ENCODE results near the gene HYDIN. TPM values are rescaled to one million over a fixed set of nuclear protein-coding genes. Genes with fewer than 3 reads are reported as not detected.
"Not testable (repeated sequence)": the region's sequence is repeated elsewhere in the genome, so short reads cannot be mapped to it uniquely, and the experiment has no call there.

HYDIN gene
- total RNA-seq, 4 donors from 2014 or later = 0.16 to 2.0 (median 1.4) TPM; not detected in 1

DNA sequence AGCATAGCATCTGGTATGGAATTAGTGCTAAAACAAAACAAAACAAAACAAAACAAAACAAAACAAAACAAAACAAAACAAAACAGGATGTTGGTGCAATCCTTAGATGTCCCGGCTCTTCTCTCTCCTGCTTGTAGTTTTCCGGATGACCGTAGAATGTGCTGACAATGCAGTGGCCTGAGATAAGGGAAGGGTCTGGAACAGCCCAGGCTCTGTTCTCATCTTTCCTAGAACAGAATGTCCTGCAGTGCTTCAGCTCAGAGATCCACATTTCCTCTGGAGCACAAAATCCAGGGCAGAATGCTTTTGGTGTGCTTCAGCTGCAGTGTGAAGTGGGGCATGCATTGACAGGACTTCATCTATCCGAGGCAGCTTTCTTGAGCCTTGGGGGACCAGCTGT, 345.9 kb downstream of the HYDIN start:
- in situ Hi-C loops (cut with MboI; ENCODE audit: low pct_ligation_motif_present in 1 of 4, low pct_unique_long_range_greater_than_20kb in 1 of 4, low sequenced_read_pairs in 3 of 4); intact Hi-C loops (cut with DNase I; ENCODE audit: low total_unique reads); H3K4me1 ChIP-seq; H3K27ac ChIP-seq; H3K9me3 ChIP-seq; DNase-seq; H3K4me3 ChIP-seq; H3K36me3 ChIP-seq; H3K27me3 ChIP-seq: not testable (repeated sequence)
- 65 to 84% methylated on average over 3 to 4 of the region's 4 CpGs for WGBS, 2 donors (ENCODE audit: low coverage in 1 of 2)

- H3K27me3 ChIP-seq; H3K36me3 ChIP-seq; H3K27ac ChIP-seq; intact Hi-C loops (cut with DNase I; ENCODE audit: low total_unique reads); DNase-seq; H3K9me3 ChIP-seq; H3K4me3 ChIP-seq; H3K4me1 ChIP-seq; in situ Hi-C loops (cut with MboI; ENCODE audit: low pct_ligation_motif_present in 1 of 4, low pct_unique_long_range_greater_than_20kb in 1 of 4, low sequenced_read_pairs in 3 of 4): not testable (repeated sequence)
- 94% methylated on average over 3 of the region's 8 CpGs; no CpG with 5 or more reads in 1 of the 2 donors for WGBS, 2 donors (ENCODE audit: low coverage in 1 of 2)
Observed at GRCh38 chr16:70882311-70882710, 348.2 kb downstream of the HYDIN start.

GRCh38 chr16:70877895-70878294, 352.6 kb downstream of the HYDIN start:
- DNase-seq; H3K27ac ChIP-seq; in situ Hi-C loops (cut with MboI; ENCODE audit: low pct_ligation_motif_present in 1 of 4, low pct_unique_long_range_greater_than_20kb in 1 of 4, low sequenced_read_pairs in 3 of 4); H3K36me3 ChIP-seq; H3K9me3 ChIP-seq; intact Hi-C loops (cut with DNase I; ENCODE audit: low total_unique reads); H3K27me3 ChIP-seq; H3K4me3 ChIP-seq; H3K4me1 ChIP-seq: not testable (repeated sequence)
- WGBS, 2 donors (ENCODE audit: low coverage in 1 of 2) = 55% methylated on average over 4 of the region's 5 CpGs; no CpG with 5 or more reads in 1 of the 2 donors

DNA sequence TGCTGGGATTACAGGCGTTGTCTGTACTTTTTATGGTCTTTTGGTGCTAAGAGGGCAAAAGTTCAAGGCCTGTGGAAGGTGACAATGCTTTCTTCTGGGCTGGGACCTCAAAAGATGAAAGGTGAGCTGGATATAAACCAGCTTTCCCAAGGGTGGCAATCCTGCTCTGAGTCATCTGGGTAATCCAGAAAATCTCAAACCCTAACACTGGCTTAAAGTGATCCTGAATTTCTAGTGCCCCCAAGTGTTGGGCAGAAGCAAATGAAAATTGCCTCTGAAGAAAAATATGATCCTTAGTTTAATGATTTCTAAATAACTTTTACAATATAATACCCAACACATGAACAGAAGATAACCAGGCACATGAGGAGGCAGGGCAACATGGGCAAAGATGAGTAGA, 354.1 kb downstream of the HYDIN start:
- DNase-seq; H3K27me3 ChIP-seq; H3K27ac ChIP-seq; intact Hi-C loops (cut with DNase I; ENCODE audit: low total_unique reads); H3K36me3 ChIP-seq; H3K4me1 ChIP-seq; H3K4me3 ChIP-seq; H3K9me3 ChIP-seq; in situ Hi-C loops (cut with MboI; ENCODE audit: low pct_ligation_motif_present in 1 of 4, low pct_unique_long_range_greater_than_20kb in 1 of 4, low sequenced_read_pairs in 3 of 4): not testable (repeated sequence)
- no CpG with 5 or more reads among the region's 1 CpG for WGBS, 2 donors (ENCODE audit: low coverage in 1 of 2)

- in situ Hi-C loops (cut with MboI; ENCODE audit: low pct_ligation_motif_present in 1 of 4, low pct_unique_long_range_greater_than_20kb in 1 of 4, low sequenced_read_pairs in 3 of 4); DNase-seq; H3K36me3 ChIP-seq: not testable (repeated sequence)
Observed at GRCh38 chr16:70864698-70865097, 365.8 kb downstream of the HYDIN start.

DNA sequence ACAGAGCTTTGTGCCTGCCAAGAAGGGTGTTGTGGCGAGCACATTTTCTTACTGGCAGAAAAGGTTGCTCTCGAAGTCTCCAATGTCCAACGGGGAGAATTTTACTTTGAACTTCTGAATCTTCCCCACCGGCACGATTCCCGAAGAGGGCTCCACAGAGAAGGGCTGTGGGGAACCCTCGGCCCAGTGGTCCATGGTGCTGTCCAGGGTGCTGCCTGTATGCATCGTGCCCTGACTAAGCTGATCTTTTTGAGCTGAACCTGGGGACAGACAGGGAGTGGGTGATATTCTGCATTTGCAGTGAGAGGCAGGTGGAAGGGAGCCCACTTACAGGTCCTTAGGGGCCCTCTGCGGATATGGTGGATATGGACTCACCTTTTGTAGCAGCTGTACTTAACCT, 368.5 kb downstream of the HYDIN start:
- H3K27me3 ChIP-seq; H3K4me3 ChIP-seq; intact Hi-C loops (cut with DNase I; ENCODE audit: low total_unique reads); H3K27ac ChIP-seq; DNase-seq; in situ Hi-C loops (cut with MboI; ENCODE audit: low pct_ligation_motif_present in 1 of 4, low pct_unique_long_range_greater_than_20kb in 1 of 4, low sequenced_read_pairs in 3 of 4); H3K9me3 ChIP-seq; H3K36me3 ChIP-seq; H3K4me1 ChIP-seq: not testable (repeated sequence)
- 48% methylated on average over 5 of the region's 9 CpGs; no CpG with 5 or more reads in 1 of the 2 donors for WGBS, 2 donors (ENCODE audit: low coverage in 1 of 2)

More at GRCh38 chr16:70864698-70865097, 365.8 kb downstream of the HYDIN start:
- H3K27ac ChIP-seq; H3K4me3 ChIP-seq; H3K4me1 ChIP-seq; H3K9me3 ChIP-seq; intact Hi-C loops (cut with DNase I; ENCODE audit: low total_unique reads); H3K27me3 ChIP-seq: not testable (repeated sequence)
- 67 to 68% methylated on average over 4 to 5 of the region's 5 CpGs for WGBS, 2 donors (ENCODE audit: low coverage in 1 of 2)

DNA sequence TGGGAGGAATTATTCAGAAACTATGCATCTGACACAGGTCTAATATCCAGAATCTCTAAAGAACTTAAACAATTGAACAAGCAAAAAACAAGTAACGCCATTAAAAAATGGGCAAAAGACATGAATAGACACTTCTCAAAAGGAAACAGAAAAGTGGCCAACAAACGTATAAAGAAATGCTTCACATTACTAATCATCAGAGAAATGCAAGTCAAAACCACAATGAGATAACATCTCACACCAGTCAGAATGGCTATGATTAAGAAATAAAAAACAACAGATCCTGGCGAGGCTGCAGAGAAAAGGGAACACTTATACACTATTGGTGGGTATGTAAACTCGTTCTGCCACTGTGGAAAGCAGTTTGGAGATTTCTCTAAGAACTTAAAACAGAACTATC, 379.2 kb downstream of the HYDIN start:
- H3K36me3 ChIP-seq; H3K27me3 ChIP-seq; intact Hi-C loops (cut with DNase I; ENCODE audit: low total_unique reads); H3K4me3 ChIP-seq; H3K9me3 ChIP-seq; H3K4me1 ChIP-seq; DNase-seq; H3K27ac ChIP-seq; in situ Hi-C loops (cut with MboI; ENCODE audit: low pct_ligation_motif_present in 1 of 4, low pct_unique_long_range_greater_than_20kb in 1 of 4, low sequenced_read_pairs in 3 of 4): not testable (repeated sequence)
- 61 to 100% methylated on average over 1 to 4 of the region's 4 CpGs for WGBS, 2 donors (ENCODE audit: low coverage in 1 of 2)

- H3K4me1 ChIP-seq; H3K36me3 ChIP-seq; intact Hi-C loops (cut with DNase I; ENCODE audit: low total_unique reads); H3K27me3 ChIP-seq; in situ Hi-C loops (cut with MboI; ENCODE audit: low pct_ligation_motif_present in 1 of 4, low pct_unique_long_range_greater_than_20kb in 1 of 4, low sequenced_read_pairs in 3 of 4); H3K9me3 ChIP-seq; DNase-seq; H3K4me3 ChIP-seq; H3K27ac ChIP-seq: not testable (repeated sequence)
- 84% methylated on average over 2 of the region's 4 CpGs; no CpG with 5 or more reads in 1 of the 2 donors for WGBS, 2 donors (ENCODE audit: low coverage in 1 of 2)
Observed at GRCh38 chr16:70823498-70824118, 406.9 kb downstream of the HYDIN start.

DNA sequence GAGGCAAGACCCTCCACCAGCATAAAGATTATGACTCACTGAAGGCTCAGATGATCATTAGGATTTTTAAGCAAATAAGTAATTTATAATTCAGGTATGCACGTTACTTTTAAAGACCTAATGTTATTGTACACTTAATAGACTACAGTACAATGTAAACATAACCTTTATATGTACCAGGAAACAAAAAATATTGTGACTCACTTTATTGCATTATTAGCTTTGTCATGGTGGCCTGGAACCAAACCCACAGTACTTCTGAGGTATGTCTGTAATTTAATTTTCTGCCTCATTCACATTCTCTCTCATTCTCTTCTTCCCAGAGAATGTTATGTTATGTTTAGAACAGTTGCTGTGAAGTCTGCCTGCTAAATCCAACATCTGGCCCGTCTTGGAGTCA, 407.8 kb downstream of the HYDIN start:
- H3K27ac ChIP-seq; intact Hi-C loops (cut with DNase I; ENCODE audit: low total_unique reads); H3K9me3 ChIP-seq; H3K4me3 ChIP-seq; H3K27me3 ChIP-seq; DNase-seq; H3K4me1 ChIP-seq; in situ Hi-C loops (cut with MboI; ENCODE audit: low pct_ligation_motif_present in 1 of 4, low pct_unique_long_range_greater_than_20kb in 1 of 4, low sequenced_read_pairs in 3 of 4); H3K36me3 ChIP-seq: not testable (repeated sequence)
- no CpG with 5 or more reads among the region's 2 CpGs for WGBS, 2 donors (ENCODE audit: low coverage in 1 of 2)

- H3K27me3 ChIP-seq; DNase-seq; H3K36me3 ChIP-seq; H3K4me1 ChIP-seq; H3K9me3 ChIP-seq; intact Hi-C loops (cut with DNase I; ENCODE audit: low total_unique reads); in situ Hi-C loops (cut with MboI; ENCODE audit: low pct_ligation_motif_present in 1 of 4, low pct_unique_long_range_greater_than_20kb in 1 of 4, low sequenced_read_pairs in 3 of 4); H3K27ac ChIP-seq; H3K4me3 ChIP-seq: not testable (repeated sequence)
- WGBS, 2 donors (ENCODE audit: low coverage in 1 of 2) = 78% methylated on average over 5 of the region's 13 CpGs; no CpG with 5 or more reads in 1 of the 2 donors
Observed at GRCh38 chr16:70818088-70818487, 412.4 kb downstream of the HYDIN start.
